Subcutaneous adipose tissue (tissue), 4 donors: ENCODE data around the gene FRMD5. TPM values are rescaled to one million over a fixed set of nuclear protein-coding genes. Genes with fewer than 3 reads are reported as not detected.

Experiments
- CTCF ChIP-seq: fragments of 450-650 bp; IDR thresholded peaks from one replicate; pipeline ENCODE4 v1.5.1; 2016; ENCODE audit warnings: low read depth, mild to moderate bottlenecking, control low read depth, antibody characterized with exemption, moderate library complexity
- total RNA-seq, 4 donors: library from RNA; depleted of rRNA; stranded (reverse); fragments of >200 nt; gene quantifications; one replicate each; pipeline ENCODE4 v1.1.0, GENCODE V29; 2016

Gene FRMD5
- total RNA-seq, 4 donors from 2014 or later = 0.34 TPM; not detected in 3

- TF ChIP-seq CTCF = no peak
Observed at GRCh38 chr15:44034334-44034733, 160.7 kb downstream of the FRMD5 start.

- TF ChIP-seq CTCF = no peak
Observed at GRCh38 chr15:44033894-44034293, 161.2 kb downstream of the FRMD5 start.

- TF ChIP-seq CTCF = no peak
Observed at GRCh38 chr15:44029940-44030568, 165.0 kb downstream of the FRMD5 start.

- no peak for TF ChIP-seq CTCF
Observed at GRCh38 chr15:44029003-44029402, 166.1 kb downstream of the FRMD5 start.

- no peak for TF ChIP-seq CTCF
Observed at GRCh38 chr15:44028349-44028748, 166.7 kb downstream of the FRMD5 start.

- no peak for TF ChIP-seq CTCF
Observed at GRCh38 chr15:44024155-44024554, 170.9 kb downstream of the FRMD5 start.

- no peak for TF ChIP-seq CTCF
Observed at GRCh38 chr15:44023176-44023575, 171.9 kb downstream of the FRMD5 start.
